GM19438 (cell line): ENCODE results near the gene ITPKC.
"Not testable (repeated sequence)": the region's sequence is repeated elsewhere in the genome, so short reads cannot be mapped to it uniquely, and the experiment has no call there.

ENCODE experiments used
- ATAC-seq: cut with Tn5 transposase; IDR thresholded peaks from one replicate; pipeline ENCODE4 v1.9.1; 2021; ENCODE audit warnings: low read depth; ENCODE audit not compliant: unreplicated experiment

Gene ITPKC

DNA sequence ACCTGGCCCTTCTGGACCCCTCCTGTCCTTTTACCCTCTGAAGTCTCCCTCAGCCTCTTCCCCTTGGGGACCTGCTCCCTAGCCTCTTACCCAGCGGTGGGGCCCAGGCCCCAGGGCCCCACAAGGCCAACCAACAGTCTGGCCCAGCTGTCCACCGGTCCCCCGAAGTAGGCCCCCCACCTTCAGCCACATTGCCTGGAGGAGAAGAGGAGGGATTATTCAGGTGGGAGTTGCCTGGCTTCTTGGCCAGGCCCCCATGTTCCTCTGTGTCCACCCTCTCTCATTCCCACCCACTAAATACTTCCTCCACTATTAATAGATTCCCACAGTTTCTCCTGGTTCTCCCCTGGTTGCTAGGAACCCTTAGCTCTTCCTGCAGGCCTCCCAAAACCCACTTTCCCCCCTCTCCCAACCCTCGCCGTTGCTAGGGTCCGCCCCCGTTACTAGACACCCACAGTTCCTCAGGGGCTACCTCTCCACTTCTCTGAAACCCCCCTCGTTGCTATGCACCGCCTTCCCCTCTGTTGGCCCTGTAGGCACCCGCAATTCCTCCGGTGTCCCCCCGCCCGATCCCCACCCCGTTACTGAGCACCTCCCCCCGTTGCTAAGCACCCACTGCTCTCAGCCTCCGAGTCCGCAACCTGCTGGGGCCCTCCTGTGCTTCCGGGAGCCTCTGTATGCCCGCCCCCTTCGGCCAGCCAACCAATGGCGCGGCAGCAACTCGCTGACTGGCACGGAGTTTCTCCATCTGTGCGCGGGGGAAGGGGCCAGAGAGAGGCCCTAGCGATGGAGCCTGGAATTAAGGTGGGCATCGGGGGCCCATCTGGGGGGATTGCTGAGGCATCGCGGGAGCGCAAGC is 2.2 kb upstream of the ITPKC start:
- ATAC-seq: peak; percentile 54

- ATAC-seq: no peak
Measured at GRCh38 chr19:40716031-40716481, 856 bp upstream of the ITPKC start.

- no peak for ATAC-seq
Measured at GRCh38 chr19:40717325-40717879, 490 bp downstream of the ITPKC start.

DNA sequence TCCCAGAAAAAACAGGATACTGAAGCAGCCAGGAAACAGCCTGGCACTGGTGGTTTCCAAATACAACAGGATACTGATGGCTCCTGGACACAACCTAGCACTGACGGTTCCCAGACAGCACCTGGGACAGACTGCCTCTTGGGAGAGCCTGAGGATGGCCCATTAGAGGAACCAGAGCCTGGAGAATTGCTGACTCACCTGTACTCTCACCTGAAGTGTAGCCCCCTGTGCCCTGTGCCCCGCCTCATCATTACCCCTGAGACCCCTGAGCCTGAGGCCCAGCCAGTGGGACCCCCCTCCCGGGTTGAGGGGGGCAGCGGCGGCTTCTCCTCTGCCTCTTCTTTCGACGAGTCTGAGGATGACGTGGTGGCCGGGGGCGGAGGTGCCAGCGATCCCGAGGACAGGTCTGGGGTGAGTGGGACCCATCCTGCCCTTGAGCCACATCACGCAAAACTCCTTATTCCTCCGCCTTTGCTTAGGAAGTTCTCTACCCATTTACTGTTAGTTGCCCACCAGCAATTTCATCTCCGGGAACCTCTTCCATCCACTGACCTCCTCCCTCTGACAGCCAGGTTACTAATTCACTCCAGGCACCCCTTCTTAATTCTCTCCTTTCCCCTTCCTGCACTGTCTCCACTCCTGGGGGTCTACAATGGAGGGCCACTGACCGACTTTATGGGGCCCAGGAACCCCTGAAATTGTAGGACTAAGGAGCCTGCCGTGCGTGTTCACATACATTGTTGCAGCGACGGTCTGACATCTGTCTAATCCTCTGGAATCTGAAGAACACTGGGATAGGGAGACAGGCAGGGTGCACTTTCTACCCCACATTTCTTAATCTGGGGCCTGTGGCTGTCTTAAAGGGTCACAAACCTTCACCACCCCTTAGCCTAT is 1.2 kb downstream of the ITPKC start:
- no peak for ATAC-seq

DNA sequence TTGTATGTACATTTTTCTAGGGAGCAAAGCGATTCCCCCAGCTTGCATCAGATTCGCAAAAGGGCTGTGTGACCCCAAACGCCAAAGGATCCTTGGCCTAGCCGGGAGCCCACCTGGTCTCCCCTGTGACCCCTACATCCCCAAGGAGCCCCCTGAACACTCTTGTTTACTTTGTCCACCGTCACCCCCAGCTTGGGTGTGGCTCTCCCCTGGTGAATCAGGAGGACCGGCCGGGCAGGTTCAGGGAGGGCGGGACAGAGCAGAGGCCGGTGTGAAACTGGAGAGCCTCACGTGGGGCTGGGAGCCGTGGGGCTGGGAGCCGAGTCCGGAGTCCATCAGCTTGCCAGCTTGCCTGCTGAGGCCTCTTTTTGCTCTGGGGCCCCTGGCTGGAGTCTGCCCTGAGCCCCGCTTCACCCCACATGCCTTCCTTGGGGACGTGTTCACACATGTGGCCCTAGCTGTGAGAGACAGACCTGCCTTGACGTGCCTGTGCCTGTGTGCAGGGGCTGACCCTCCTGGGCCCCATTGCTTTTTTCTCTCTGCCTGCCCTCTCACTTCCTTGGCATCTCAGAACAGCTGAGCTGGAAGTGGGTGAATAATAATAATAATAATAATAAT is 2.0 kb downstream of the ITPKC start:
- no peak for ATAC-seq

GRCh38 chr19:40719414-40719894 is 2.5 kb downstream of the ITPKC start:
- no peak for ATAC-seq

- ATAC-seq: no peak
Measured at GRCh38 chr19:40721140-40721486, 4.2 kb downstream of the ITPKC start.

DNA sequence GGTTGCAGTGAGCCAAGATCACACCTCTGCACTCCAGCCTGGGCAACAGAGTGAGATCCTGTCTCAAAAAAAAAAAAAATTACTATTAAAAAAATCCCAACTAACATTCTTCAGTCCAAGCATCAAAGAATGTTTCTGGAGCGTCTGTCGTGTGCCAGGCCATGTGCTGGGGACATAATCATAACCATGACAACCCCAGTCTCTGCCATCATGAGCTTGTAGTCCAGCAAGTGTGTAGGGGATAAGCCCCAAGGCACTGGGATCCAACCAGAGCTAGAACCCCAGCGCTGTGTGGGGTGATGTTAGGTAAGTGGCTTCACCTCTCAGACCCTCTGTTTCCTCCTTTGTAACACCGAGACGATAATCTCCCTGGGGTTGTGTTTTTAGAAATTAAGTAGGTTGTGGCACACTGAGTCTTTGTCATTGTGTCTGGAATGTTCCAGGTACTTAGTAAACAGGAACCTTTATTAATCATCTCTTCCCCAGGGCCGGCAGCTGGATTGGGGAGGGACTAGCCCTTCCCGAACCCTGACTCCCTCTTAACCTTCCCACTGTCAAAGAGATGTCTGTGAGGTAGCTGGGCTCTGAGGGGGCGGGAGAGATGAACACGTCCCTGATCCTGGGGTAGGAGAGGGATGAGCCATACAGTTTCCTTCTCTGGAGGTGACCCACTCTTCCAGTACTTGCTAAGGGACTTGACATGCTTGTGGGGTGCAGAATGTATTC is 5.2 kb downstream of the ITPKC start:
- no peak for ATAC-seq

DNA sequence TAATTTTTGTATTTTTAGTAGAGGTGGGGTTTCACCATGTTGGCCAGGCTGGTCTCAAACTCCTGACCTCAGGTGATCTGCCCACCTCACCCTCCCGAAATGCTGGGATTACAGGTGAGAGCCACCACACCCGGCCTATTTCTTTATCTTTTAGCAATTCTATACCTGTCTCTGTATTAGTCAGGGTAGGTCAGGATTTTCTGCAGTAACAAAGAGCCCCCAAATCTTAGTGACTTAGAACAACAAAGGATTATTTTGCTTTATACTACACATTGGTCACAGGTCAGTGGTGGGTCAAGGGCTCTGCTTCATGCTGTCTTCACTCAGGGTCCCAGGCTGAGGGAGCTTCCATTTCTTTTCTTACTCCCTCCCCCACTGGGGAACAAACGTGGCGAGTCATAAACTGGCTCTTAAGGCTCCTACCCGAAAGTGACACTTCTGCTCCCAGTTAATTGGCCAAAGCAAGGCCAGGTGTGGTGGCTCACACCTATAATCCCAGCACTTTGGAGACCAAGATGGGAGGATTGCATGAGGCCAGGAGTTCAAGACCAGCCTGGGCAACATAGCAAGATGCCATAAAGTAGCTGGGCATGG is 6.8 kb downstream of the ITPKC start:
- ATAC-seq: no peak

DNA sequence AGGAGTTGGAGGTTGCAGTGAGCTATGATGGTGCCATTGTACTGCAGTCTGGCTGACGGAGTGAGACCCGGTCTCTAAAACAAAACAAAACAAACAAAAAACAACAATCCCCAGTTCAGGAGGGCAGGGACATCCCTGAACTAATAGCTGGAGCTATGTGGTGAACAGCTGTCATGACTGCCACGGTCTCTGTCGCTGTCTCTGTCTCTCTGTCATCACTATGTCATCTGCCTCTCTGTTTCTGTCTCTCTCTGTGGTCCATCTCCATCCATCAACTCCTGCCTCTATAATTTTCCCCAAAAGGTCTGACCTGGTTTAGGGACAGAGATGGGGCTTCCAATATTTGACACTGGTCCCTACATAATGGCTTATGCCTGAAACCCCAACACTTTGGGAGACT is 7.4 kb downstream of the ITPKC start:
- ATAC-seq: no peak

- ATAC-seq: no peak
Measured at GRCh38 chr19:40724855-40725254, 7.9 kb downstream of the ITPKC start.

GRCh38 chr19:40726279-40726678 is 9.4 kb downstream of the ITPKC start:
- ATAC-seq: no peak

DNA sequence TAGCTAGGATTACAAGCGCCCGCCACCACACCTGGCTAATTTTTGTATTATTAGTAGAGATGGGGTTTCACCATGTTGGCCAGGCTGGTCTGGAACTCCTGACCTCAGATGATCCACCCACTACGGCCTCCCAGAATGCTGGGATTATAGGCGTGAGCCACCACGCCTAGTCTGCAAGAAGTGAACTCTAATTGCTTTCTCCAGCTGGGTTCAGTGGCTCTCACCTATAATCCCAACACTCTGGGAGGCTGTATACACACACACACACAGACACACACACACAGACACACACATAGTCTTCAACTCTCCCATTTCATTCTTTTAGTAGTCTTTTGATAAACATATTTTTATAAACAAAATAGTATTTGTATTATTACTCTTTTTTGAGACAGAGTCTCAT is 13.2 kb downstream of the ITPKC start:
- not testable (repeated sequence) for ATAC-seq

DNA sequence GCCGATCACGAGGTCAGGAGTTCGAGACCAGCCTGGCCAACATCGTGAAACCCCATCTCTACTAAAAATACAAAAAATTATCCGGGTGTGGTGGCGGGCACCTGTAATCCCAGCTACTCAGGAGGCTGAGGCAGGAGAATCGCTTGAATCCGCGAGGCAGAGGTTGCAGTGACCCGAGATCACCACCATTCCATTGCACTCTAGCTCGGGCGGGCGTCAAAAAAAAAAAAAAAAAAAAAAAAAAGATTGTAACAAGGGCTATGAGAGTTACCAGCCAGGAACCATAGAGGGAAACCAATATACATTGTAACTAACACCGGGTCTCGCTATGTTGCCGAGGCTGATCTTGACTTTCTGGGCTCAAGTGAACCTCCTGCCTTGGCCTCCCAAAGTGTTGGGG is 15.4 kb downstream of the ITPKC start:
- ATAC-seq: not testable (repeated sequence)

DNA sequence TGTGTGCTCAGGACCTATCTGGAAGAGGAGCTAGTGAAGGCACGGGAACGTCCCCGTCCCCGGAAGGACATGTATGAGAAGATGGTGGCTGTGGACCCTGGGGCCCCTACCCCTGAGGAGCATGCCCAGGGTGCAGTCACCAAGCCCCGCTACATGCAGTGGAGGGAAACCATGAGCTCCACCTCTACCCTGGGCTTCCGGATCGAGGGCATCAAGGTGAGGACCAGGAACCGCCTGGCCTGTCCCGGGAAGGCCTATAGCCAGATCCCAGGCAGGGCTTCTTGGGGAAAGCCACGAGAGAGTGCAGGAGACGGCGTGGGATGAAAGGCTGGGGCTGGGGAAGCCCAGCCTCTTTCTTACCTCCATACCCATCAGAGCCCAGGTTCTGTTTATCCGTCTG is 16.2 kb downstream of the ITPKC start:
- no peak for ATAC-seq

DNA sequence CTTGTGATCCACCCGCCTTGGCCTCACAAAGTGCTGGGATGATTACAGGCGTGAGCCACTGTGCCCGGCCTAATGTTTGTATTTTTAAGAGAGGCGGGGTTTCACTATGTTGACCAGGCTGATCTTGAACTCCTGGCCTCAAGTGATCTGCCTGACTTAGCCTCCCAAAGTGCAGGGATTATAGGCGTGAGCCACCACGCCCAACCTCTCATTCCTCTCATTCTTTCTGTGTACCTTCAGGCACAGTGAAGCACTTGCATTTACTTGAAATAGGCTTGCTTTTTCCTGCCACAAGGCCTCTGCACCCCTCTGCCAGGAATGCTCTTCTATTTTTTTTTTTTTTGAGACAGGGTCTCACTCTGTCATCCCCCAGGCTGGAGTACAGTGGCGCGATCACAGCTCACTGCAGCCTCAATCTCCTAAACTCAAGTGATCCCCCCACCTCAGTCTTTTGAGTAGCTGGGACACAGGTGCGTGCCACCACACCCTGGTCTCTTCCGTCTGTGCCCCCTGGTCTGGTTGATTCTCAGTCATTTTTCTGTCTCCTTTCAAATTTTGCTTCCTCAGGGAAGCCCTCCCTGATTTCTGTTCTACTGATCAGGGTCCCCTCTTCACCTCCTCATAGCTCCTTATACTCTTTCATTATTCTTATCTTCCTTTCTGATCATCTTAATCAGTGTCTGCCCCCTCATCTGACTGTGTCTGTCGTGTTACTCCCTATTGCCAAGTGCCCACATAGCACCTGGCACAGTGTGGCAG is 18.3 kb downstream of the ITPKC start:
- no peak for ATAC-seq

GRCh38 chr19:40736661-40737060 is 19.7 kb downstream of the ITPKC start:
- ATAC-seq: no peak

DNA sequence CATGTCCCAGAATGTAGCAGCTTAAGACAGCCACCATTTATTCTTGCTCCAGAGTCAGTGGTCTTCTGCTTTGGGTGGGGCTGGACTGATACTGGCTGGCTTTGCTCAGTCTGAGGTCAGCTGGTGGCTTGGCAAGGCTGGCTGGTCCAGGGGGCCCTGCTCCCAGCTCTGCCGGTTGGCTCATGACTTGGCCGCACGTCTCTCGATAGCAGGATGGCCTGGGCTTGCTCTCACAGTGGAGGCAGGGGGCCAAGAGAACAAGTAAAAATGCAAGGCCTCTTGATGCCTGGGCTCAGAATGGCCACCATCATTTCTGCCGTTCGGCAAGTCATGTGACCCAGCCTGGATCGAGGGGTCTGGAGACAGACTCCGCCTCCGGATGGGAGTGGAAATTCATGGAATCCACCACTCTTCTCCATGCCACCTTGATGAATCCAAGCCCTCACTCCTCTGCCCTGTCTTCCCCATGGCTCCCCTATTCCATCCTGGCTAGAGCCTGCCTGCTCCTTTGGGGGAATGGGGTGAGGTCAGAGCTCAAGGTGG is 20.3 kb downstream of the ITPKC start:
- ATAC-seq: no peak
